ENCODE results near the gene CELSR2. TPM values are rescaled to one million over a fixed set of nuclear protein-coding genes. Genes with fewer than 3 reads are reported as not detected.

The CELSR2 gene
- total and polyA plus RNA-seq, 11 donors: 1.6 to 11.9 (median 7.4) TPM

DNA sequence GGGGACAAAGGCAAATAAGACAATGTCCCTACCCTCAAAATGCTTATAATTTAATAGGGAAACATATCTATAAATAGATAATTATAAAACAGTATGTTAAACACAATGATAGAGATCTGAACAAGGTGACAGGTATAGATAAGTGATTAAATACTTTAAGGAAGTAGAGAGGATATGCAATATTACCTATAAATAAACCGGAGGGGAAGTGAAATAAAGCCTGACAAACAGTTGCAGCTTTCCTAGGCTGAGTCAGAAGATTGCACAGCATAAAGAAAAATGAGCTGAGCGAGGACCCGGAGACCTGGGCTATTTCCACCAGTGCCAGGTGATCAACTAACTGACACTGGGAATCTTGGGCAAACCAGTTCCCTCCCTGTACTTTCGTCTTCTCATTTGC, 45.1 kb downstream of the CELSR2 start:
- H3K4me3 ChIP-seq: no peak overlapping the region
- H3K27ac ChIP-seq: no peak overlapping the region
- WGBS, 4 donors: 64 to 74% (median 71%) methylated on average over 4 of the region's 4 CpGs
- no peaks in the 10 kb centered on the region for H3K9me3 ChIP-seq
- H3K27me3 ChIP-seq: no peaks in the 10 kb centered on the region
- no peaks in the 10 kb centered on the region for H3K36me3 ChIP-seq
- ATAC-seq (no peak), DNase-seq (no peak)
- TF ChIP-seq CTCF (IDR thresholded peaks at IDR 0.05) (no peak), POLR2A (IDR thresholded peaks at IDR 0.05) (no peak)
- H3K4me1 ChIP-seq: peaks cover 0 to 29% (median 15%) of the 10 kb centered on the region in 12 donors
- intact Hi-C loops (cut with DNase I): loop anchor here in 1 of 10 donors (10.0 kb wide), 1 partner anchor 50 kb away; no protein-coding TSS in a partner anchor

DNA sequence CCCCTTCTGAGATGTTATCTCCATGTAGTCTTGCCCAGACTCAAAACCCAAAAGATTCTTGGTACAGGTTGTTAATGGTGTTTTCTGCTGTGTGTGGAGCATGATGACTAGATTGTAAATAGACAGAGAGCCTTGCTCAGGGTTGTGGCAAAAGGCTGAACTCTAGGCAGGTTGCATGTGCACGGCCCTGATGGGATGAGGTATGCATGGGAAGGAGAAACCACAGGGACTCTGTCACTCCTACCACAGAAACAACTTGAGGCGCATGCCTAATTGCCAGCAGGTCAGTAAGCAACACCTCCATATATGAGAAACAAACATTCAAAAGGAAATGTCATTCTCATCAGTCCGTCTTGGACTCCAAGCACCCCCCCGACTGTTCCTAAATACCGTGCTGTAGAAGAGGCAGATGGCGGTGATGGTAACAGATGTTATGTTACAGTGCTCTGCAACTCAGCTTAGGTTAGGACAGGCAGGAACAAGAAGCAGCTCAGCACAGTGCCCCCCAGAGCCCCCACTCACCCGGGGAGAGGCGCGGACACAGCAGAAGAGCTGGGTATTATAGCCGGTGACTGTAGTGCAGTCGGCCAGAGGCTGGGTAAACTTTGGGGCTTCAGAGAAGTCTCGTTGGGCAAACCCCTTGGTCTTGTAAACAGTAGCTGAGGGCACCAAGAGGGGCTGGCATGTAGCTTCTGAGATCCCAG, 46.5 kb downstream of the CELSR2 start:
- 85 to 91% (median 87%) methylated on average over 12 of the region's 12 CpGs for WGBS, 4 donors

GRCh38 chr1:109296782-109297181, 47.4 kb downstream of the CELSR2 start:
- TF ChIP-seq CTCF (IDR thresholded peaks at IDR 0.05): no peak
- no peak for DNase-seq
- Histone ChIP-seq H3K4me1 (peaks cover 0 to 30% (median 25%) of the 10 kb centered on the region in 12 donors), H3K36me3 (no peaks in the 10 kb centered on the region), H3K27ac (no peak overlapping the region), H3K4me3 (no peak overlapping the region), H3K27me3 (no peaks in the 10 kb centered on the region), H3K9me3 (no peaks in the 10 kb centered on the region)
- intact Hi-C loops (cut with DNase I): loop anchor here in 1 of 10 donors (10.0 kb wide), 1 partner anchor 48 kb away; no protein-coding TSS in a partner anchor
- no peak for ATAC-seq
- 87 to 95% (median 93%) methylated on average over 15 to 16 of the region's 16 CpGs for WGBS, 4 donors

More for the DNA sequence above, 46.5 kb downstream of the CELSR2 start:
- ATAC-seq (no peak), DNase-seq (no peak)
- TF ChIP-seq POLR2A (IDR thresholded peaks at IDR 0.05) (no peak), CTCF (IDR thresholded peaks at IDR 0.05) (no peak)
- no peaks in the 10 kb centered on the region for H3K36me3 ChIP-seq
- no peak overlapping the region for H3K27ac ChIP-seq
- H3K4me3 ChIP-seq: no peak overlapping the region
- intact Hi-C loops (cut with DNase I): loop anchor here in 1 of 10 donors (10.0 kb wide), 1 partner anchor 49 kb away; no protein-coding TSS in a partner anchor
- H3K9me3 ChIP-seq: no peaks in the 10 kb centered on the region
- peaks cover 0 to 35% (median 25%) of the 10 kb centered on the region in 12 donors for H3K4me1 ChIP-seq
- H3K27me3 ChIP-seq: no peaks in the 10 kb centered on the region

DNA sequence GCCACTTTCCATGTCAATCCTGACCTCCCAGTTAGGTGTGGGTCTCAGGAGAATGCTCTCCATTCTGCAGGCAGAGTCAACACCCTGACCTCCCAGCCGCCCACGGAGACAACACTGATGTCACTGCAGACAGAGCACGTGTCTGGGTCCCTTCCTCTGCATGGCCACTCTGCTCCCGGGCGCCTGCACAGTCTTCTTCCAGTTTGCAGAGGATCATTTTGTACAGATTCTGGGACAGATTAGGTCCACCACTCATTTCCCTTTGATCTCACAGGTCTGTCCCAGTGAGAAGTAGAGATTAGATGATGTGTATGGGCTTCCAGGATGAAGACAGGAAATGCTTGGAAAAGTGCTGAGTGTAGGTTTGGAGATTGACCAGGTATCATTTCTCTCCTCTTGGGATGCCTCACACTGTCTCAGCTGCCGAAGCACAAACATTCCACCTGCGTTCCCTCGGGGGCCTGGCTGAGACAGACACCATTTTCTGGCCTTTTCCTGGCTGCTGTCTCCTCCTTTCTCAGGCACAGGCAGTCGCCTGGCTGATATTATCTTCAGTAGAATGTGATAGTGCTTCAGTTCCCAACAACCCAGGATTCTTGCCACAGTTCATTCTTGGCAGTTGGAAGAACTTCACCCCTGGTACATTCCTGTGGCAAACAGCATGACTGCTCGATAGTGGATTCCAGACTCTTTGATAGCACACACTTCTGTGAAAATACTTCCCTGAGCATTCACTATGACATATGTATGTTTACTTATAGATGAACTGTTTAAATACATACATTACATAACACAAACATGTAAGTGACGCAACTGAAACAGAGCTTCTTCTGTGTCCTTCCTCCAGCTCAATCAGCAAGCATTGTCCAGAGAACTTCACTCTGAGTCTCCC, 49.6 kb downstream of the CELSR2 start:
- Histone ChIP-seq H3K36me3 (no peaks in the 10 kb centered on the region), H3K4me3 (no peak overlapping the region), H3K27me3 (peaks cover 0 to under 1% (median 0%) of the 10 kb centered on the region in 9 donors), H3K4me1 (peaks cover 0 to 31% (median 25%) of the 10 kb centered on the region in 12 donors), H3K27ac (peak overlapping the region in 11 of 12 donors; percentile 17 to 77 (median 68)), H3K9me3 (no peaks in the 10 kb centered on the region)
- DNase-seq: peak in 4 of 5 donors; percentile 63 to 74 (median 72)
- no peak for TF ChIP-seq POLR2A (IDR thresholded peaks at IDR 0.05)
- TF ChIP-seq CTCF (IDR thresholded peaks at IDR 0.05): no peak
- intact Hi-C loops (cut with DNase I): loop anchor here in 2 of 10 donors (1.0 to 10.0 kb wide), 2 partner anchors 16 to 46 kb away; partner anchors contain the start of gene PSRC1 (in 1 of the 2)
- peak; percentile 56 to 81 (median 72) for ATAC-seq
- 22 to 37% (median 27%) methylated on average over 11 of the region's 11 CpGs for WGBS, 4 donors
